Suprapubic skin (tissue), 4 donors: ENCODE results near the gene EYA2. TPM values are rescaled to one million over a fixed set of nuclear protein-coding genes. Genes with fewer than 3 reads are reported as not detected.

Source experiments
- DNase-seq, 2 donors: peaks; one replicate each; pipeline ENCODE4 v3.0.0-alpha.2; 2019; ENCODE audit warnings: low spot score in 2 of 2
- H3K27ac ChIP-seq: fragments of 200-600 bp; sonication (generic); one replicate; pipeline ENCODE4 v1.5.1; 2019
- H3K27me3 ChIP-seq: fragments of 200-600 bp; sonication (generic); one replicate; pipeline ENCODE4 v1.5.1; 2019
- H3K36me3 ChIP-seq: fragments of 200-600 bp; sonication (generic); one replicate; pipeline ENCODE4 v1.5.1; 2019
- H3K4me1 ChIP-seq: fragments of 200-600 bp; sonication (generic); one replicate; pipeline ENCODE4 v1.5.1; 2019
- H3K4me3 ChIP-seq: fragments of 200-600 bp; sonication (generic); one replicate; pipeline ENCODE4 v1.5.1; 2019; ENCODE audit warnings: mild to moderate bottlenecking
- H3K9me3 ChIP-seq: fragments of 200-600 bp; sonication (generic); one replicate; pipeline ENCODE4 v1.5.1; 2019
- CTCF ChIP-seq, 2 donors: fragments of 200-600 bp in 1 of 2; fragments of 450-650 bp in 1 of 2; sonication (generic) in 1 of 2; IDR thresholded peaks; one replicate each; pipeline ENCODE4 v1.5.1; 2016 to 2019; ENCODE audit warnings: antibody characterized with exemption in 2 of 2, mild to moderate bottlenecking in 1 of 2, moderate library complexity in 1 of 2
- EP300 ChIP-seq: sonication (generic); formaldehyde crosslinking; IDR thresholded peaks from one replicate; pipeline ENCODE4 v1.6.1; 2017; ENCODE audit warnings: antibody characterized with exemption
- POLR2A ChIP-seq, 2 donors: fragments of 450-650 bp; IDR thresholded peaks; one replicate each; pipeline ENCODE4 v1.6.1; 2017; ENCODE audit warnings: antibody characterized with exemption in 2 of 2, mild to moderate bottlenecking in 2 of 2, moderate library complexity in 2 of 2
- POLR2AphosphoS5 ChIP-seq, 3 donors: sonication (generic); formaldehyde crosslinking; IDR thresholded peaks; one replicate each; pipeline ENCODE4 v1.6.1; 2017; ENCODE audit warnings: antibody characterized with exemption in 3 of 3
- WGBS: methylation state at CpG from one replicate; pipeline ENCODE4 v1.1.5; 2018; 5-methylcytosine and 5-hydroxymethylcytosine counted together
- total RNA-seq, 4 donors: library from RNA; depleted of rRNA; stranded (reverse); fragments of >200 nt; gene quantifications; one replicate each; pipeline ENCODE4 v1.1.0, GENCODE V29; 2016

EYA2 gene
- total RNA-seq, 4 donors from 2014 or later, result 2.3 to 4.0 (median 3.3) TPM

GRCh38 chr20:46979603-46980241 is 85.1 kb downstream of the EYA2 start:
- WGBS, result 66% methylated on average over 8 of the region's 8 CpGs
- H3K27me3 ChIP-seq, result no peaks in the 10 kb centered on the region
- H3K4me3 ChIP-seq, result no peak overlapping the region
- TF ChIP-seq EP300 (no peak), POLR2AphosphoS5 (IDR thresholded peaks at IDR 0.05) (no peak), CTCF (IDR thresholded peaks at IDR 0.05) (no peak), POLR2A (IDR thresholded peaks at IDR 0.05) (no peak)
- no peaks in the 10 kb centered on the region for H3K36me3 ChIP-seq
- H3K9me3 ChIP-seq, result no peaks in the 10 kb centered on the region
- no peak overlapping the region for H3K27ac ChIP-seq
- DNase-seq, result no peak
- peaks cover 28% of the 10 kb centered on the region for H3K4me1 ChIP-seq

DNA sequence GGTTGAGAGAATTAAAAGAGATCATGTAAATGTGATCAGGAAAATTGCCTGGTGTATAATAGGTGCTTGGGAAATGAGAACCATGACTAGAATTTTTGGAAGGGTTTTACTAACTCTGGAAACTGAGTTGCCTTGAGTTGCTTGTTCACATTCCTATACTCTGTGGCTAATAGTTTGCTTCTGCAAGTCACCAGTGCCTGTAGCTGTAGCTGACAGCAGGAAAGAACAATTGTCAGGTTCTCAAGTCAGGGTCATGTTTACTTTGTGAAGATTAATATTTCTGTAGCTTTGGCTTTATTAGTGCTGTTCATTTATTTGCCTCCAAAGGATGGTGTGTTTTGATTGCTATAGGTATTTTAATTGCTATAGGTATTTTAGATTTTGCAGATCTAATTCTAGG is 86.5 kb downstream of the EYA2 start:
- Histone ChIP-seq H3K27ac (no peak overlapping the region), H3K4me1 (peaks cover 17% of the 10 kb centered on the region), H3K9me3 (no peaks in the 10 kb centered on the region), H3K27me3 (no peaks in the 10 kb centered on the region), H3K36me3 (no peaks in the 10 kb centered on the region), H3K4me3 (no peak overlapping the region)
- TF ChIP-seq POLR2A (IDR thresholded peaks at IDR 0.05), result no peak
- TF ChIP-seq EP300, result no peak
- no peak for TF ChIP-seq POLR2AphosphoS5 (IDR thresholded peaks at IDR 0.05)
- TF ChIP-seq CTCF (IDR thresholded peaks at IDR 0.05), result no peak
- no peak for DNase-seq

DNA sequence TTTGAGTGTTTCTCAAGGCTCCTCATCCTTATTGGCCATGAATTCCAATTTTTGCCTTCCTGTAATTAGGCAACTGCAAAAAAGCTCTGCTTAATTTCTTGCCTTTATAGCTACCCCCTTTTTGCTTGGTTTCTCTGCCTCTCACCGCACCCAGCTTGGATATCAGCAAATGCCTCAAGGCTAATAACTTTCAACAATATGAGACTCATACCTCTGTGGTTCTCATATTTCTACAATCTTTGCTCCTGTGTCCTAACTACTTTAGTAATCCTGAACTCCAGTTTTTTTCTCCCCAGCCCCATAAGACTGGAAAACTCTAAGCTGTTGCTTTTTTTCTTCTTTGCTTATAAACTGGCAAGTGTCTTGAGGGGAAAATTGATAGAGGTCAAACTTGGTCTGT is 88.8 kb downstream of the EYA2 start:
- TF ChIP-seq POLR2A (IDR thresholded peaks at IDR 0.05) (no peak), POLR2AphosphoS5 (IDR thresholded peaks at IDR 0.05) (no peak), CTCF (IDR thresholded peaks at IDR 0.05) (no peak), EP300 (no peak)
- no peak for DNase-seq
- no peaks in the 10 kb centered on the region for H3K36me3 ChIP-seq
- H3K4me3 ChIP-seq, result no peak overlapping the region
- no peaks in the 10 kb centered on the region for H3K27me3 ChIP-seq
- no peaks in the 10 kb centered on the region for H3K9me3 ChIP-seq
- WGBS, result 63% methylated on average over 1 of the region's 1 CpG
- H3K4me1 ChIP-seq, result peaks cover 7% of the 10 kb centered on the region
- H3K27ac ChIP-seq, result no peak overlapping the region

DNA sequence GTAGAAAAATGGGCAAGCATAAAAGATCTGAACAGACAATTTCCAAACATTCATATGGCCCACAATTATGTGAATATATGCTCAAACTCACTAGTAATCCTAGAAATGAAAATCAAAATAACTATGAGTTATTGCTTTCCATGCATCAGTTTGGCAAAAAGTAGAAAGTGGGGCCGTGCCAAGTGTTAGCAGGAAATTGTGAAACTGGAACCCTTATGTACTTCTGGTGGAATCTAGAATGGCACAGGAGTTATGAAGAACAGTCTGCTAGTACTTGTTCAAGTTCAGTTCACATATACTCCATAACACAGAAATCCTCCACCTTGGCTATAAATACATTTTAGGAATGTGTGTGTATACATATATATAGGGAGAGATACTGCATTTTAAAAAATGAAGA is 89.8 kb downstream of the EYA2 start:
- H3K27me3 ChIP-seq, result no peaks in the 10 kb centered on the region
- H3K4me3 ChIP-seq, result no peak overlapping the region
- peaks cover 7% of the 10 kb centered on the region for H3K4me1 ChIP-seq
- 27% methylated on average over 1 of the region's 1 CpG for WGBS
- DNase-seq, result no peak
- H3K36me3 ChIP-seq, result no peaks in the 10 kb centered on the region
- no peak for TF ChIP-seq POLR2AphosphoS5 (IDR thresholded peaks at IDR 0.05)
- TF ChIP-seq POLR2A (IDR thresholded peaks at IDR 0.05), result no peak
- no peak for TF ChIP-seq EP300
- TF ChIP-seq CTCF (IDR thresholded peaks at IDR 0.05), result no peak
- H3K27ac ChIP-seq, result no peak overlapping the region
- no peaks in the 10 kb centered on the region for H3K9me3 ChIP-seq

- Histone ChIP-seq H3K27me3 (no peaks in the 10 kb centered on the region), H3K4me1 (peaks cover 12% of the 10 kb centered on the region), H3K4me3 (no peak overlapping the region), H3K9me3 (no peaks in the 10 kb centered on the region), H3K27ac (peak overlapping the region; percentile 40), H3K36me3 (no peaks in the 10 kb centered on the region)
- WGBS, result 68% methylated on average over 2 of the region's 2 CpGs
- TF ChIP-seq CTCF (IDR thresholded peaks at IDR 0.05), result no peak
- TF ChIP-seq POLR2AphosphoS5 (IDR thresholded peaks at IDR 0.05), result no peak
- no peak for DNase-seq
Measured at GRCh38 chr20:46985250-46985649, 90.6 kb downstream of the EYA2 start.
